H1 (cell line): ENCODE data around the gene MARS2. TPM values are rescaled to one million over a fixed set of nuclear protein-coding genes. Genes with fewer than 3 reads are reported as not detected.

Experiments
- CTCF ChIA-PET: fragments of 300-600 bp; sonication (Branson Sonifier 250); formaldehyde crosslinking; loops from one replicate; lab custom pipeline; 2021; ENCODE audit not compliant: partially characterized antibody; lab: Charles Lee
- POLR2A ChIA-PET: fragments of 300-600 bp; sonication (Branson Sonifier 250); formaldehyde crosslinking; loops from one replicate; lab custom pipeline; 2021; ENCODE audit warnings: inconsistent platforms; ENCODE audit not compliant: partially characterized antibody; lab: Charles Lee
- DNase-seq, 2 experiments: peaks; one replicate each; pipeline versions ENCODE4 v3.0.0 to v3.0.0-alpha.2; 2010 to 2022; ENCODE audit warnings: low spot score in 2 of 2, low read depth in 1 of 2, mixed read lengths in 1 of 2
- FAIRE-seq: peaks from 2 replicates; lab custom pipeline; 2011; peaks lifted over from hg19 to GRCh38; lab: Jason Lieb, UNC
- H2AFZ ChIP-seq: 2 replicates; pipeline ENCODE4 v1.8.1; 2012; ENCODE audit warnings: low read length, inconsistent platforms
- H2AK5ac ChIP-seq: 2 replicates; pipeline ENCODE4 v1.6.1; 2013; ENCODE audit warnings: low read depth, low read length
- H2BK120ac ChIP-seq: replicated peaks from 2 replicates; pipeline ENCODE3; 2013; ENCODE audit warnings: low read depth, low read length, inconsistent platforms
- H2BK12ac ChIP-seq: 2 replicates; pipeline ENCODE4 v1.6.1; 2013; ENCODE audit warnings: low read depth, low read length
- H2BK15ac ChIP-seq: 2 replicates; pipeline ENCODE4 v1.6.1; 2013; ENCODE audit warnings: low read length
- H2BK20ac ChIP-seq: 2 replicates; pipeline ENCODE4 v1.6.1; 2013; ENCODE audit warnings: low read length
- H2BK5ac ChIP-seq: 2 replicates; pipeline ENCODE4 v1.6.1; 2013; ENCODE audit warnings: low read depth, low read length
- H3K14ac ChIP-seq: 2 replicates; pipeline ENCODE4 v1.6.1; 2013; ENCODE audit warnings: inconsistent platforms; ENCODE audit not compliant: insufficient read length
- H3K18ac ChIP-seq: 2 replicates; pipeline ENCODE4 v1.6.1; 2013; ENCODE audit warnings: low read length; ENCODE audit errors: extremely low read depth
- H3K23ac ChIP-seq: 2 replicates; pipeline ENCODE4 v1.6.1; 2013; ENCODE audit warnings: inconsistent platforms; ENCODE audit not compliant: insufficient read length
- H3K23me2 ChIP-seq: 2 replicates; pipeline ENCODE4 v1.6.1; 2013; ENCODE audit warnings: low read depth, low read length
- H3K27ac ChIP-seq: 2 replicates; pipeline ENCODE4 v1.6.1; 2011; ENCODE audit warnings: low read depth, low read length, inconsistent platforms
- H3K27me3 ChIP-seq, 4 experiments: replicated peaks in 1 of 4; 1 replicate in 1 of 4; 2 replicates in 3 of 4; pipeline versions ENCODE4 v1.6.1 to v1.8.1; 2011 to 2013; ENCODE audit warnings: low read length in 3 of 4, mild to moderate bottlenecking in 3 of 4, inconsistent platforms in 2 of 4, mixed read lengths in 2 of 4, moderate library complexity in 1 of 4; ENCODE audit not compliant: control insufficient read depth in 3 of 4, insufficient read depth in 3 of 4; ENCODE audit errors: extremely low read depth in 1 of 4
- H3K36me3 ChIP-seq, 4 experiments: 2 replicates each; pipeline versions ENCODE4 v1.6.1 to v1.8.1; 2011 to 2013; ENCODE audit warnings: mild to moderate bottlenecking in 4 of 4, low read length in 3 of 4, moderate library complexity in 2 of 4, control low read depth in 1 of 4, inconsistent platforms in 1 of 4; ENCODE audit not compliant: insufficient read depth in 4 of 4, control insufficient read depth in 2 of 4
- H3K4ac ChIP-seq: replicated peaks from 2 replicates; pipeline ENCODE3; 2013; ENCODE audit warnings: low read length, low read depth, mixed read lengths, inconsistent platforms; ENCODE audit not compliant: insufficient read length
- H3K4me1 ChIP-seq, 4 experiments: replicated peaks in 1 of 4; 1 replicate in 1 of 4; 2 replicates in 3 of 4; pipeline versions ENCODE4 v1.6.1 to v1.8.1; 2011 to 2013; ENCODE audit warnings: low read length in 3 of 4, inconsistent platforms in 2 of 4, mixed read lengths in 1 of 4; ENCODE audit not compliant: insufficient read depth in 4 of 4, control insufficient read depth in 3 of 4
- H3K4me2 ChIP-seq, 2 experiments: 2 replicates each; pipeline versions ENCODE4 v1.6.1 to v1.8.1; 2011 to 2013; ENCODE audit warnings: low read depth in 2 of 2, low read length in 2 of 2, control low read depth in 1 of 2, inconsistent platforms in 1 of 2, mild to moderate bottlenecking in 1 of 2; ENCODE audit not compliant: insufficient read depth in 1 of 2
- H3K4me3 ChIP-seq, 4 experiments: fragments of 200-600, 300-600 bp in 1 of 4; sonication (generic), shearing (Covaris generic), sonication (Bioruptor Twin) in 1 of 4; 2 replicates each; pipeline versions ENCODE4 v1.5.1 to v1.8.1; 2011 to 2016; ENCODE audit warnings: low read length in 4 of 4, low read depth in 3 of 4, control low read depth in 2 of 4, inconsistent platforms in 2 of 4, mild to moderate bottlenecking in 2 of 4, mixed read lengths in 1 of 4, moderate library complexity in 1 of 4; ENCODE audit not compliant: insufficient read depth in 2 of 4; ENCODE audit errors: extremely low read depth in 1 of 4
- H3K56ac ChIP-seq: replicated peaks from 2 replicates; pipeline ENCODE3; 2013; ENCODE audit warnings: low read depth, mild to moderate bottlenecking, mixed read lengths, low read length, inconsistent platforms; ENCODE audit not compliant: insufficient read length
- H3K79me1 ChIP-seq: 2 replicates; pipeline ENCODE4 v1.6.1; 2013; ENCODE audit warnings: low read depth, low read length, control low read depth
- H3K79me2 ChIP-seq, 2 experiments: 2 replicates each; pipeline versions ENCODE4 v1.6.1 to v1.8.1; 2012 to 2013; ENCODE audit warnings: low read length in 2 of 2, mild to moderate bottlenecking in 2 of 2, inconsistent platforms in 1 of 2; ENCODE audit not compliant: insufficient read depth in 2 of 2, control insufficient read depth in 1 of 2
- H3K9ac ChIP-seq, 4 experiments: replicated peaks in 1 of 4; 1 replicate in 1 of 4; 2 replicates in 3 of 4; pipeline versions ENCODE4 v1.6.1 to v1.8.1; 2011 to 2013; ENCODE audit warnings: low read depth in 3 of 4, low read length in 3 of 4, control low read depth in 2 of 4, mild to moderate bottlenecking in 2 of 4, moderate library complexity in 2 of 4, inconsistent platforms in 1 of 4; ENCODE audit errors: extremely low read depth in 1 of 4
- H3K9me3 ChIP-seq, 2 experiments: 2 replicates each; pipeline versions ENCODE4 v1.6.1 to v1.8.1; 2012 to 2013; ENCODE audit warnings: mild to moderate bottlenecking in 2 of 2, moderate library complexity in 2 of 2, control low read depth in 1 of 2, inconsistent platforms in 1 of 2, low read depth in 1 of 2, low read length in 1 of 2, mixed read lengths in 1 of 2; ENCODE audit not compliant: insufficient read depth in 2 of 2
- H4K20me1 ChIP-seq, 2 experiments: replicated peaks in 1 of 2; 2 replicates each; pipeline versions ENCODE3 to v1.8.1; 2011 to 2013; ENCODE audit warnings: inconsistent platforms in 2 of 2, low read length in 2 of 2, mild to moderate bottlenecking in 1 of 2; ENCODE audit not compliant: insufficient read depth in 2 of 2, control insufficient read depth in 1 of 2
- H4K5ac ChIP-seq: 2 replicates; pipeline ENCODE4 v1.6.1; 2013; ENCODE audit warnings: low read length, low read depth, mixed read lengths, inconsistent platforms; ENCODE audit not compliant: insufficient read length
- H4K8ac ChIP-seq: 2 replicates; pipeline ENCODE4 v1.8.0; 2013; ENCODE audit warnings: mild to moderate bottlenecking, moderate library complexity, low read length, inconsistent platforms; ENCODE audit not compliant: insufficient read depth; ENCODE audit errors: extremely low read depth
- H4K91ac ChIP-seq: replicated peaks from 2 replicates; pipeline ENCODE3; 2013; ENCODE audit warnings: low read length, mixed read lengths, inconsistent platforms; ENCODE audit not compliant: insufficient read length
- FOSL1 ChIP-seq: IDR thresholded peaks from 2 replicates; pipeline ENCODE4 v1.6.1; 2011; ENCODE audit warnings: mild to moderate bottlenecking, low read depth, low read length, moderate library complexity; ENCODE audit not compliant: insufficient read depth
- GABPA ChIP-seq: IDR thresholded peaks from 2 replicates; pipeline ENCODE4 v1.6.1; 2011; ENCODE audit warnings: mild to moderate bottlenecking, low read length, moderate library complexity, borderline replicate concordance; ENCODE audit not compliant: insufficient read depth
- GTF2F1 ChIP-seq: IDR thresholded peaks from 2 replicates; pipeline ENCODE4 v1.6.1; 2012; ENCODE audit warnings: low read depth, low read length, improper control_type of control experiment, borderline replicate concordance
- RAD21 ChIP-seq, 2 experiments: IDR thresholded peaks in 1 of 2; conservative IDR thresholded peaks in 1 of 2; 2 replicates each; pipeline ENCODE4 v1.6.1; 2011; ENCODE audit warnings: low read depth in 2 of 2, low read length in 2 of 2, improper control_type of control experiment in 1 of 2, inconsistent platforms in 1 of 2, mild to moderate bottlenecking in 1 of 2, moderate library complexity in 1 of 2
- RNF2 ChIP-seq: fragments of 200-900, 300-1000 bp; sonication (generic); IDR thresholded peaks from 2 replicates; pipeline ENCODE4 v1.7.1; 2016; ENCODE audit warnings: borderline replicate concordance, low read depth, mild to moderate bottlenecking, antibody characterized with exemption, low read length; ENCODE audit not compliant: poor library complexity, severe bottlenecking; ENCODE audit errors: missing control alignments
- SIN3A ChIP-seq, 2 experiments: IDR thresholded peaks in 1 of 2; conservative IDR thresholded peaks in 1 of 2; 2 replicates each; pipeline ENCODE4 v1.6.1; 2011 to 2012; ENCODE audit warnings: low read length in 2 of 2, improper control_type of control experiment in 1 of 2, low read depth in 1 of 2, mild to moderate bottlenecking in 1 of 2
- SIX5 ChIP-seq: IDR thresholded peaks from 2 replicates; pipeline ENCODE4 v1.6.1; 2011; ENCODE audit warnings: mild to moderate bottlenecking, low read depth, low read length
- SRF ChIP-seq: IDR thresholded peaks from 2 replicates; pipeline ENCODE4 v1.6.1; 2011; ENCODE audit warnings: mild to moderate bottlenecking, low read depth, low read length, moderate library complexity
- TEAD4 ChIP-seq: IDR thresholded peaks from 2 replicates; pipeline ENCODE4 v1.6.1; 2012; ENCODE audit warnings: low read depth, low read length, inconsistent platforms, mixed read lengths
- ZNF274 ChIP-seq: IDR thresholded peaks from 2 replicates; pipeline ENCODE4 v1.7.0; 2012; ENCODE audit warnings: low read length, borderline replicate concordance; ENCODE audit errors: extremely low read depth
- WGBS, 2 experiments: shearing (Covaris generic) in 1 of 2; methylation state at CpG; one replicate each; pipeline versions ENCODE4 v1.1.6 to v1.1.7; 2013 to 2015; ENCODE audit warnings: low lambda C conversion rate in 2 of 2, mixed read lengths in 2 of 2, inconsistent platforms in 1 of 2, low coverage in 1 of 2, missing lambda C conversion rate in 1 of 2; ENCODE audit not compliant: insufficient replicate concordance in 2 of 2, insufficient coverage in 1 of 2, insufficient read length in 1 of 2; ENCODE audit errors: extremely low coverage in 1 of 2, missing lambda C conversion rate in 1 of 2; 5-methylcytosine and 5-hydroxymethylcytosine counted together
- polyA plus RNA-seq, 7 experiments: library from polyadenylated mRNA; depleted of rRNA in 3 of 7; stranded (reverse) in 5 of 7; unstranded in 2 of 7; fragments of >200 nt in 5 of 7; fragments of 200-250 nt in 2 of 7; gene quantifications; 1 replicate in 5 of 7; 2 replicates in 1 of 7; 4 replicates in 1 of 7; pipeline versions ENCODE4 v1.2.1 to v1.2.3, GENCODE V29; 2011 to 2013; ENCODE audit warnings: missing spikeins in 2 of 7, mixed read lengths in 2 of 7
- total RNA-seq: library from RNA; stranded (reverse); fragmentation: NEBNext Ultra II Directional; extraction: Animal tissue kit (Norgen Biotek cat#: 25700); gene quantifications from 2 replicates; pipeline ENCODE4 v1.2.1, GENCODE V29; 2021

Gene MARS2
- total and polyA plus RNA-seq, 2 of the 8 experiments (the other 6 are each of a cell fraction or from before 2014, with no cell fraction given) = 15.7 to 27.2 TPM

DNA sequence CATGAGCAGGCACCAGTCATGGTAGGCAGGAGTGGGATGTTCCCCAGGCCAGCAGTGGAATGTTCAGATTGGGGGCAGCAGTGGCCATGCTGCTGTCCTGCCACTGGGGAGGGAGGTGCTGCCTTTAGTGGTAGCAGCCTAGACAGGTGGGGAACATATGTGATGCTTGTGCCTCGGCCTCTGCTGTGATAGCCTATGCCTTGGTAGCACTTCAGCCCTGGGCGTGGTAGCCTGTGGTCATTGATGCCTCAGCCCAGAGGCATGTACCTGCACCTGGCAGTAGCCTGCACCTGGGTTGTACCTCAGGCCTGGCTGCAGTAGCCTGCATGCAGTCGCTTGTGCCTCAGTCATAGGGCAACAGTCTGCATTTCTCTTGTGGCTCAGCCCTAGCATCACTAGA is 36.9 kb upstream of the MARS2 start:
- no peak overlapping the region for H3K4ac ChIP-seq
- H3K4me1 ChIP-seq = peaks cover 0 to 11% (median 7%) of the 10 kb centered on the region in 4 experiments; a peak in 6 of 7 replicates
- CTCF ChIA-PET = no interaction called here
- no peaks in the 10 kb centered on the region for H3K23me2 ChIP-seq
- peak overlapping the region; percentile 95; the same call in 1 of the 2 replicates for H2AK5ac ChIP-seq
- no peak overlapping the region for H2BK15ac ChIP-seq
- H4K5ac ChIP-seq = no peak overlapping the region
- no peak for FAIRE-seq
- H3K27ac ChIP-seq = peak overlapping the region; percentile 24; the same call in 1 of the 2 replicates
- H3K27me3 ChIP-seq = no peaks in the 10 kb centered on the region
- H3K79me2 ChIP-seq = no peaks in the 10 kb centered on the region; a peak in 1 of 4 replicates
- WGBS, 2 experiments = 89% methylated on average over 3 of the region's 3 CpGs; no CpG with 5 or more reads in 1 of the 2 experiments
- no peak overlapping the region for H3K4me2 ChIP-seq
- no peaks in the 10 kb centered on the region for H4K20me1 ChIP-seq
- peak overlapping the region; percentile 34 for H2BK120ac ChIP-seq
- no peak overlapping the region for H3K9ac ChIP-seq
- peak overlapping the region; percentile 70 for H4K91ac ChIP-seq
- H2AFZ ChIP-seq = no peak overlapping the region
- no peak for DNase-seq
- H3K14ac ChIP-seq = no peak overlapping the region
- peak overlapping the region; percentile 40; the same call in 1 of the 2 replicates for H2BK5ac ChIP-seq
- no peaks in the 10 kb centered on the region for H3K79me1 ChIP-seq
- no peak overlapping the region for H3K4me3 ChIP-seq
- H4K8ac ChIP-seq = peak overlapping the region; percentile 39; the same call in 1 of the 2 replicates
- H3K9me3 ChIP-seq = 0 out of 4 replicates have a peak, but pooled peaks cover 5 to 6% of the 10 kb centered on the region in 2 experiments
- H3K56ac ChIP-seq = no peak overlapping the region
- no peaks in the 10 kb centered on the region for H3K36me3 ChIP-seq
- TF ChIP-seq GTF2F1 (no peak), GABPA (no peak), FOSL1 (no peak), SIX5 (no peak), RAD21 (IDR thresholded peaks at IDR 0.05 in 1 of 2, conservative IDR thresholded peaks at IDR 0.05 in 1 of 2; ENCODE audit: low read depth in 2 of 2, low read length in 2 of 2) (no peak), RNF2 (no peak), ZNF274 (no peak), TEAD4 (no peak), SIN3A (conservative IDR thresholded peaks at IDR 0.05 in 1 of 2, IDR thresholded peaks at IDR 0.05 in 1 of 2; ENCODE audit: low read depth in 1 of 2, low read length in 2 of 2) (no peak), SRF (no peak)
- H3K23ac ChIP-seq = no peak overlapping the region
- H2BK20ac ChIP-seq = no peak overlapping the region; the same call in 1 of the 2 replicates
- H2BK12ac ChIP-seq = peak overlapping the region; percentile 56
- no peak overlapping the region for H3K18ac ChIP-seq
- POLR2A ChIA-PET = no interaction called here
